Astrocyte (in vitro differentiated cells and primary cell): ENCODE measurements around the gene COL5A1. TPM values are rescaled to one million over a fixed set of nuclear protein-coding genes. Genes with fewer than 3 reads are reported as not detected.
"Not testable (repeated sequence)": the region's sequence is repeated elsewhere in the genome, so short reads cannot be mapped to it uniquely, and the experiment has no call there.

ENCODE experiments used
- DNase-seq: peaks from one replicate; pipeline ENCODE4 v3.0.0-alpha.2; 2010; ENCODE audit warnings: low read depth
- FAIRE-seq: peaks from 2 replicates; lab custom pipeline; 2011; peaks lifted over from hg19 to GRCh38; lab: Jason Lieb, UNC
- H2AFZ ChIP-seq: 2 replicates; pipeline ENCODE4 v1.6.0; 2012; ENCODE audit warnings: low read depth, low read length, inconsistent platforms
- H3K27ac ChIP-seq: 2 replicates; pipeline ENCODE4 v1.5.1; 2011; ENCODE audit warnings: low read depth, low read length, inconsistent platforms
- H3K27me3 ChIP-seq: 2 replicates; pipeline ENCODE4 v1.6.0; 2011; ENCODE audit warnings: low read length, inconsistent platforms; ENCODE audit not compliant: insufficient read depth
- H3K36me3 ChIP-seq: 2 replicates; pipeline ENCODE4 v1.5.1; 2011; ENCODE audit warnings: low read length, inconsistent platforms; ENCODE audit not compliant: insufficient read depth
- H3K4me1 ChIP-seq: 2 replicates; pipeline ENCODE4 v1.5.1; 2011; ENCODE audit warnings: low read length, inconsistent platforms; ENCODE audit not compliant: insufficient read depth
- H3K4me2 ChIP-seq: 2 replicates; pipeline ENCODE4 v1.6.0; 2012; ENCODE audit warnings: low read length, inconsistent platforms
- H3K4me3 ChIP-seq: 2 replicates; pipeline ENCODE4 v1.5.1; 2011; ENCODE audit warnings: low read depth, mild to moderate bottlenecking, low read length, inconsistent platforms; ENCODE audit not compliant: insufficient read depth
- H3K79me2 ChIP-seq: 2 replicates; pipeline ENCODE4 v1.6.0; 2012; ENCODE audit warnings: mild to moderate bottlenecking, low read length, inconsistent platforms; ENCODE audit not compliant: insufficient read depth
- H3K9ac ChIP-seq: 2 replicates; pipeline ENCODE4 v1.6.0; 2012; ENCODE audit warnings: mild to moderate bottlenecking, low read length, inconsistent platforms
- H3K9me3 ChIP-seq: 2 replicates; pipeline ENCODE4 v1.5.1; 2012; ENCODE audit warnings: low read depth, mild to moderate bottlenecking, low read length, inconsistent platforms; ENCODE audit not compliant: insufficient read depth
- H4K20me1 ChIP-seq: 2 replicates; pipeline ENCODE4 v1.6.0; 2012; ENCODE audit warnings: low read length, inconsistent platforms; ENCODE audit not compliant: insufficient read depth
- H3K27ac Mint-ChIP-seq: one replicate; pipeline ENCODE4 v1.8.0; 2021; ENCODE audit warnings: mild to moderate bottlenecking, mixed read lengths; ENCODE audit not compliant: unreplicated experiment
- H3K27me3 Mint-ChIP-seq: one replicate; pipeline ENCODE4 v1.8.0; 2021; ENCODE audit warnings: low read depth, mixed read lengths; ENCODE audit not compliant: unreplicated experiment
- H3K36me3 Mint-ChIP-seq: one replicate; pipeline ENCODE4 v1.8.0; 2021; ENCODE audit warnings: low read depth, mixed read lengths; ENCODE audit not compliant: unreplicated experiment
- H3K4me1 Mint-ChIP-seq: one replicate; pipeline ENCODE4 v1.8.0; 2021; ENCODE audit warnings: low read depth, mixed read lengths; ENCODE audit not compliant: unreplicated experiment
- H3K4me3 Mint-ChIP-seq: one replicate; pipeline ENCODE4 v1.8.0; 2021; ENCODE audit warnings: mild to moderate bottlenecking, moderate library complexity, mixed read lengths; ENCODE audit not compliant: unreplicated experiment
- H3K9me3 Mint-ChIP-seq: one replicate; pipeline ENCODE4 v1.8.0; 2021; ENCODE audit warnings: mild to moderate bottlenecking, mixed read lengths; ENCODE audit not compliant: unreplicated experiment
- CTCF ChIP-seq: IDR thresholded peaks from 2 replicates; pipeline ENCODE4 v1.5.1; 2011; ENCODE audit warnings: low read depth, mild to moderate bottlenecking, inconsistent platforms, low read length, moderate library complexity; ENCODE audit not compliant: insufficient read depth
- EZH2 ChIP-seq: IDR thresholded peaks from 2 replicates; pipeline ENCODE4 v1.6.1; 2012; ENCODE audit warnings: mild to moderate bottlenecking, low read length, inconsistent platforms; ENCODE audit not compliant: insufficient read depth
- total RNA-seq: library from RNA; stranded (reverse); gene quantifications from 2 replicates; pipeline ENCODE4 v1.2.1, GENCODE V29; 2021

The COL5A1 gene
- total RNA-seq, 1 donor from 2014 or later: 1,055 TPM

- Histone ChIP-seq H3K4me2 (no peak overlapping the region), H4K20me1 (peaks cover 97% of the 10 kb centered on the region), H2AFZ (no peak overlapping the region), H3K27me3 (no peaks in the 10 kb centered on the region), H3K9ac (no peak overlapping the region), H3K4me1 (peaks cover 36% of the 10 kb centered on the region), H3K79me2 (peaks cover 97% of the 10 kb centered on the region), H3K4me3 (no peak overlapping the region), H3K9me3 (peaks cover 6% of the 10 kb centered on the region), H3K27ac (no peak overlapping the region), H3K36me3 (peaks cover 16% of the 10 kb centered on the region)
- Mint-ChIP-seq H3K27ac (peak overlapping the region; percentile 47), H3K27me3 (no peaks in the 10 kb centered on the region), H3K36me3 (peaks cover 14% of the 10 kb centered on the region), H3K4me3 (peak overlapping the region; percentile 20), H3K9me3 (peaks cover 3% of the 10 kb centered on the region), H3K4me1 (peaks cover 46% of the 10 kb centered on the region)
- FAIRE-seq (no peak), DNase-seq (no peak)
- no peak for TF ChIP-seq EZH2
- TF ChIP-seq CTCF: no peak
Measured at GRCh38 chr9:134682651-134683364, 41.2 kb downstream of the COL5A1 start.

- Histone ChIP-seq H3K27me3 (no peaks in the 10 kb centered on the region), H3K27ac (no peak overlapping the region), H3K9me3 (peaks cover 6% of the 10 kb centered on the region), H3K4me2 (no peak overlapping the region), H3K79me2 (peaks cover 97% of the 10 kb centered on the region), H3K4me1 (peaks cover 29% of the 10 kb centered on the region), H3K4me3 (no peak overlapping the region), H2AFZ (no peak overlapping the region), H3K36me3 (peaks cover 16% of the 10 kb centered on the region), H3K9ac (no peak overlapping the region), H4K20me1 (peaks cover 97% of the 10 kb centered on the region)
- Mint-ChIP-seq H3K36me3 (peaks cover 15% of the 10 kb centered on the region), H3K4me1 (peaks cover 37% of the 10 kb centered on the region), H3K4me3 (no peak overlapping the region), H3K27ac (no peak overlapping the region), H3K27me3 (no peaks in the 10 kb centered on the region), H3K9me3 (peaks cover 3% of the 10 kb centered on the region)
- FAIRE-seq: no peak
- TF ChIP-seq EZH2 (no peak), CTCF (no peak)
- no peak for DNase-seq
Measured at GRCh38 chr9:134683714-134684374, 42.2 kb downstream of the COL5A1 start.

- Histone ChIP-seq H3K9me3 (peaks cover 6% of the 10 kb centered on the region), H2AFZ (no peak overlapping the region), H3K4me2 (no peak overlapping the region), H3K27me3 (no peaks in the 10 kb centered on the region), H3K4me3 (no peak overlapping the region), H3K36me3 (peaks cover 16% of the 10 kb centered on the region), H4K20me1 (peaks cover 99% of the 10 kb centered on the region), H3K79me2 (peaks cover 99% of the 10 kb centered on the region), H3K27ac (no peak overlapping the region), H3K9ac (no peak overlapping the region), H3K4me1 (peaks cover 30% of the 10 kb centered on the region)
- H3K4me3 Mint-ChIP-seq: no peak overlapping the region
- TF ChIP-seq CTCF: no peak
- no peak for TF ChIP-seq EZH2
- FAIRE-seq: no peak
- H3K36me3 Mint-ChIP-seq: peaks cover 16% of the 10 kb centered on the region
- peaks cover 35% of the 10 kb centered on the region for H3K4me1 Mint-ChIP-seq
- no peak overlapping the region for H3K27ac Mint-ChIP-seq
- peaks cover 3% of the 10 kb centered on the region for H3K9me3 Mint-ChIP-seq
- no peak for DNase-seq
- H3K27me3 Mint-ChIP-seq: no peaks in the 10 kb centered on the region
Measured at GRCh38 chr9:134684375-134684723, 42.7 kb downstream of the COL5A1 start.

GRCh38 chr9:134684941-134685340 is 43.3 kb downstream of the COL5A1 start:
- not testable (repeated sequence) for H3K4me2 ChIP-seq, H3K27ac ChIP-seq, H3K9ac ChIP-seq, H3K27me3 ChIP-seq, H2AFZ ChIP-seq, H3K27ac Mint-ChIP-seq, H3K27me3 Mint-ChIP-seq, DNase-seq, H3K9me3 ChIP-seq, H3K9me3 Mint-ChIP-seq, H3K4me3 ChIP-seq, H3K4me3 Mint-ChIP-seq
- Mint-ChIP-seq H3K36me3 (peaks cover 21% of the 10 kb centered on the region), H3K4me1 (peaks cover 32% of the 10 kb centered on the region)
- peak; percentile 20 for FAIRE-seq
- Histone ChIP-seq H3K4me1 (peaks cover 33% of the 10 kb centered on the region), H3K36me3 (peaks cover 16% of the 10 kb centered on the region), H4K20me1 (peaks cover 100% of the 10 kb centered on the region), H3K79me2 (peaks cover 100% of the 10 kb centered on the region)
